Fibroblast of skin of left biceps (primary cell): Measurements from ENCODE around the gene UGT1A7.
"Not testable (repeated sequence)": the region's sequence is repeated elsewhere in the genome, so short reads cannot be mapped to it uniquely, and the experiment has no call there.

Source experiments
- DNase-seq, 2 experiments: peaks; one replicate each; pipeline ENCODE4 v3.0.0-alpha.2; 2013; ENCODE audit warnings: low read depth in 2 of 2

UGT1A7 gene

DNA sequence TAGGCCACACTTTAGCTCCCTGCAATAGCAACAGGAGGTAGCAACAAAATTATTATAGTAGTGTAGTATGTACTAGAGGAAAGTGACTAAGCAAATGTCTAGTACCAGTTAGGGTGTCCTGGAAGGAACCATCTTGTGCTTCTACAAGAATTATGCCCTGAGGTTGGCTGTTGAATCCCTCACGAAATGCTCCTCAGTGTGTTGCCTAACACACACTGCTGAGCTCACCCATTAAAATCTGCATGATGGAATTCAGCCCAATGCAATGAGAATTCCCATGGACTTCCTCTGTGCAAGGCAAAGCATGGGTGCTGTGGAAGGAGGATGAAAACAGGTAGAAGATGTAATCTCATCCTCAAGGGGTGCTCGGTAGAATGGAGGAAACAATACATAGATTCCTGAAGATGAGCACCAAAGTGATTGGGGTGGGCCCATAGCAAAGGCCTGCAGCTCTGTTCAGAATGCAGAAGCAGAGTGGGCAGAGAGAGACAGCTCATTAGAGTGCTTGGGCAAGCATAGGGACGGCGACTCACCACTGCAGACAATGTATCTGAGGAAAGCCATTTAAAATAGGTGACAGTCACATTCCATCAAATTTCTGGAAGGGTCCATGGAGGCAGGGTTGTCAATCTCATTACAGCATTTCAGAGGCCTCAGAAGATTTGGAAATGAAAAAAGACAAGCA lies 1.2 kb upstream of the UGT1A7 start:
- no peak for DNase-seq

- DNase-seq: no peak
Observed at GRCh38 chr2:233684640-233685039, 2.9 kb downstream of the UGT1A7 start.

DNA sequence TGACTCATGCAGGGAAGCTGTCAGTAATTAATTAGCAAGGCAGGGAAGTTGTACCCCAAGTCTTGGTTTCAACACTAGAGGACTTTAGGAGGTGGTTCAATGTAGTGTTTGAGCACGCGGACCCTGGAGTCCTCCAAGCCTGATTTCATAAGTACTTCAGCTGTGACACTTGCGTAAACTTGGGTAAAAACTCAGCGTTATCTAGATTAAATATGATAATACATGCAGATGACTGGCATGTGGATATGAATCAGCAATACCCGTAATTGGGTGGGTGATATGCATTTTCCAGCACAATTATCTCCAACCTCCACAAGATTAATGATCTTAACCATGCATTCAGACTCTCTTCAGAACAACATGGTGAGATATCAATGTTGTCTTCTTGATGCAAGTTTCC lies 5.2 kb downstream of the UGT1A7 start:
- DNase-seq: no peak

DNA sequence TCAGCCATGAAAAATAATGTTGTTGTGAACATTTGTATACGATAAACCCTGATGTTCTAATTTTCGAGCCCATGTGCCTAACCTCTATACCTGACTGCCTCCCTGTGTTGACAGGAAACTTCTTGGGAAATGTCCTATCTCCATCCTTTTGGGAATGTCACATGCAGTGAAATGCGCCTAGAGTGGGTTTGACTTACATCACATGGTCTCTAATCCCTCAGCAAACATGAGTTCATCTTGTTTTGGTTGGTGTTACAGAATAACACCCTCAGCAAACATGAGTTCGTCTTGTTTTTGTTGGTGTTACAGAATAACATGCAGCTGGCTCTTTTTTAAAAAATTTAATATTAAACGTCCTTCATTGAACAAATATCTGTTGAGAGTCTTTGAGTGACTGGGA lies 6.6 kb downstream of the UGT1A7 start:
- DNase-seq: no peak

- no peak for DNase-seq
Observed at GRCh38 chr2:233689031-233689430, 7.3 kb downstream of the UGT1A7 start.

- no peak for DNase-seq
Observed at GRCh38 chr2:233689501-233689900, 7.8 kb downstream of the UGT1A7 start.

DNA sequence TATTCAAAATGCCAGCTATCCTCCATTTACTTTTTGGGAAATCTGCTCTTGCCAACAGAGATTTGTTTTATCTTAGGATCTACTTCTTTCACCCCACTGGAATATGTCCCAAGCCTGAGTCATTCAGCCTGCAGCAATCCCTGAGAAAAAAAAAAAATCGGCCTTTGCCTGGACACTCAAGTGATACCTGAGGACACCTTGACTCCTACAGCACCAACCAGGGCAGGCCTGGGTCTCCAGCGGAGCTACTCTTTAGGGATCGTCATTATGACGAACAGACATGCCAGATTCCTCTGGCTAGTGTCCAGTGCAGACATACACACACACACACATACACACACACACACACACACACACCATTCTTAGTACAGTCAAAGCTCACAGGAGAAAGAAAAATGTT lies 8.7 kb downstream of the UGT1A7 start:
- DNase-seq: no peak

DNA sequence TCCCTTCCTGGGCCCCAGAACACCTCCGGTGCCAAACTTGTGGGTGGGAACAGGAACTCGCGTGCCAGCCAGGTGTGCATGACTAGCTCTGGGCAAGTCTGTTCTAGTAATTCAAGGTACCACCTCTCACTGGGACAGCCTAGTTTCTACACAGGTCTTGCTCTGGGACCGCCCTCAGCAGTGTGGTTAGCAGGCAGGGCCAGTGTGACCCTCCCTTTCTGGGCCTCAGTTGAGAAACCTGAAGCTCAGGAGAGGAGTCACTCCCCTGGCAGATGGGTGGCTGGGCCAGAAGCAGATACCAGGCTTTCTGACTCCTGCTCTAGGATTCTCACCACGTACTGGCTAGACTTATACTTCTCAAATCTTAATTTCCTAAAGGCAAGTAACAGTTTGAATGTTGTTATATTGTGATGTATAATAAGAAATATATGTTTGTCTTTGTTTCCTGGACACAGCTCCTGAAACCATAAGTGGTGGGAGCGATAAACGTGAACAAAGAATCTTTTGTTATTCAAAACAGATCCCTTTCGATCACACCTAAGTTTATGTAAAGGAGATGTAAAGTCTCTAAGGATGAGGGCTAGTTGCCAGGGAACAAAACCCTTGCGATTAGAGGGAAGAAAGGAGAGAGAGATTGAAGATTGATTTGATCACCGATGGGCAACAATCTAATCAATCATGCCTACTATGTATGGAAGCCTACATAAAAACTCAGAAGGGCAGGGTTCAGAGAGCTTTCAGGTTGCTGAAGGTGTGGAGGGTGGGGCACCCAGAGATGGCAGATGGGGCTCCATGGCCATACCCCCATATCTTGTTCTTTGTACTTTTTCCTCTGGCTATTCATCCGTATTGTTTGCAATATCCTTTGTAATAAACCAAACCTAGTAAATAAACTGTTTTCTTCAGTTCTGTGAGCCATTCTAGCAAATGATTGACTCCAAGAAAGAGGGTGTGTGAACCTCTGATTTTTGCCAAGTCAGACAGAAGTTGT lies 10.0 kb downstream of the UGT1A7 start:
- no peak for DNase-seq

- no peak for DNase-seq
Observed at GRCh38 chr2:233692648-233693047, 10.9 kb downstream of the UGT1A7 start, which contains the start of gene UGT1A6. TSS of gene UGT1A6 (plus strand) at chr2:233692890. CDS start at chr2:233693005, 115 bp downstream.

- no peak for DNase-seq
Observed at GRCh38 chr2:233693963-233694362, 12.3 kb downstream of the UGT1A7 start.

DNA sequence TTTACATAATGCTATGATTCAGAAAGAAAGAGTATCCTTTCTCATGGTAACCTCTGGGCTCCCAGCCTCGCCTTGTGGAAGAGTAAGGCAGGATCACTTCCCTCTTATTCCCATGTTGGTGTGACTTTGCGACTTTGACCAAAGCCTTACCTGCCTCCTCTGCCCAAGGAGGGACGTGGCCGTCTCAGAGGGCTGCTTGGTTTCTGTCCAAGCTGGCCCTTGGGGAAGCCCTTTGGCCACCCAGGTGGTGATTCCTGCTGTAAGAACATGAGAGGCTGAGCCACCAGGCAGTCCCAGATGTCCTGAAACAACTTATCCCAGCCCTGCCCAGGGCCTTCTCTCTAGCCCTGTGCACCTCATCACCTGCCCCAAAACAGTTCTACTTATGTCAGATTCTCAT lies 17.0 kb downstream of the UGT1A7 start:
- DNase-seq: no peak

- no peak for DNase-seq
Observed at GRCh38 chr2:233699424-233700027, 17.8 kb downstream of the UGT1A7 start.

GRCh38 chr2:233700028-233700635 lies 18.4 kb downstream of the UGT1A7 start:
- DNase-seq: no peak

GRCh38 chr2:233700842-233701241 lies 19.1 kb downstream of the UGT1A7 start:
- not testable (repeated sequence) for DNase-seq

DNA sequence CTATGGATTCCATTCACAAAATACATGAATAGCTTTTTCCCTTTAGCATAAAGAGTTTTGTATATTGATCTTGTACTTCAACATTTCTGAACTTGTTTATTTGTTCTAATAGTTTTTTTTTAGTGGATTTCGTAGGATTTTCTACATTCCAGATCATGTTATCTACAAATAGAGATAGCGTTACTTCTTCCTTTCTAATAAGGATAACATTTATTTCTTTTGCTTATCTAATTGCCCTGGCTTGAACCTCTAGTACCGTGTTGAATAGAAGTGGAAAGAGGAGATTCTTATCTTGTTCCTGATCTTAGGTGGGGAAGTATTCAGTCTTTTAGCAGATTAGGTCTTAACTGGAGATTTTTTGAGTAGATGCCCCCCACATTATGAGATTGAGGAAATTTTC lies 20.5 kb downstream of the UGT1A7 start:
- DNase-seq: no peak

DNA sequence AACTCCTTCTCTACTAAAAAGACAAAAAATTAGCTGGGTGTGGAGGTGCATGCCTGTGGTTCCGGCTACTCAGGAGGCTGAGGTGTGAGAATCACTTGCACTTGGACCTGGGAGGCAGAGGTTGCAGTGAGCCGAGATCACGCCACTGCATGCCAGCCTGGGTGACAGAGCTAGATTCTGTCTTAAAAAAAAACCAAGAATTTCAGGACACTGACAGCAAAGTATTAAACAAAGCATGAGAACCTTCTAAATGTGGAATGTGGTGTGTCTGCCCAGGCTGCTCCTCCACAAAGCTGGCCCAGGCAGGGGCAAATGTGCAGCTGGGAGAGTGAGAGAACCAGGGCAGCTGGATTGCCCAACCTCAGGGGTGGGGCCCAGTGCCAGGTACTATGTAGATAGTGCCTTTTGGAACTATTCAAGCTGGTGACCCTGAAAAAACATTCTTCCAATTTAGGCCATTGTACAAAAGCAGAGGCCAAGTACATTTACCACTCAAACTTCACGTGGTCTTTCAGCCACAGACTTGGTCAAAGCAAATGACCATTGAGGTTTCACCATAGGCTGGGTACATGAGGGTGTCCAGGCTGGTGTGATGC lies 24.3 kb downstream of the UGT1A7 start:
- no peak for DNase-seq

DNA sequence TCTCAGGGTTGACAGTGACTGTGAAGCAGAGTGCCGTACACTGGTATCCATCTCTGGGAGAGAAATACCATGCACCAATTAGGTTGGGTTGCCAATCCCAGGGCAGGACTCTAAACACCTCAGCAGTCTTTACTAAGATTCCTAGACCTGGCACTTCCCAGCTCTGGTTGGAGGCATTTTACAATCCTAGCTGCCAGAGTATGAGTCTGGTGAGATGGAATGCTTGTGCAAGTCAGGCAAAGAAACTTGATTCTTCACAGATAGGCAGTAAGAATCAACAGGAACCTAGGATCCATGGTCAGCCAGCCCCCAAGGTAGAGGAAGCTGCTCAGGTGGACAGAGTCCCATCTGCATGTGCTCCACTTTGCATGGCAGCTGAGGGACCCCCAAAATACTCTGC lies 25.0 kb downstream of the UGT1A7 start:
- no peak for DNase-seq

DNA sequence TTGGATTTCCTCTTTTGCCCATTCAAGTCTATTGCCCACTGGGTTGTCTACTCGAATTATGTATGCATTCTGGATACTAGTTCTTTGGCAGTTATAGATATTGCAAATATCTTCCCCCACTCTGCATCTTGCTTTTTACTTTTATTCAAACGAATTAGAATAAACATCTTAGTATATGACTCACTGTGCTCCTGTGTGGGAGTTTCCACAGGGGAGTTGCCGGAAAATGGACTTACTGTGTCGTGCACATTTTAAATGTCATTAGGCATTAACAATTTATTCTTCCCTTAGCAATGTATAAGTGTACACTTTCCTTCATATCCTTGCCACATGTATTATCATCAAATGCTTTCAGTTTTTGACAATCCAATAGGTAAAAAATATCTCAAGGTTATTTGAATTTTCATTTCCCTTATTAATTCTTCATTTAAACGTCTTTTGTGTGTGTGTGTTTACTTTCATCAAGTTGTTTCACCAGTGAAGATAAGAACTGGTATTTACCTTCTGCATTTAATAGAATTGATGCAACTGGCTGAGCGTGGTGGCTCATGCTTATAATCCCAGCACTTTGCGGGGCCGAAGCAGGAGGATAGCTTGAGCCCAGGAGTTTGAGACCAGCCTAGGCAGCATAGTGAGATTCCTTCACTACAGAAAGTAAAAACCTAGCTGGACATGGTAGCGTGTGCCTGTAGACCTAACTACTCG lies 26.4 kb downstream of the UGT1A7 start:
- DNase-seq: no peak

GRCh38 chr2:233708942-233709341 lies 27.2 kb downstream of the UGT1A7 start:
- no peak for DNase-seq

- DNase-seq: peak; percentile 29 to 30
Observed at GRCh38 chr2:233711312-233712008, 29.8 kb downstream of the UGT1A7 start.
